Thoracic aorta (tissue), 2 donors: ENCODE data around the gene SAMD4A. TPM values are rescaled to one million over a fixed set of nuclear protein-coding genes. Genes with fewer than 3 reads are reported as not detected.

Experiments
- ATAC-seq: fragments of 150-250 bp; one replicate; pipeline ENCODE4 v1.8.0; 2017; ENCODE audit warnings: low read depth; ENCODE audit not compliant: insufficient number of reproducible peaks, low FRiP score
- DNase-seq: peaks from one replicate; pipeline ENCODE4 v3.0.0-alpha.2; 2020; ENCODE audit warnings: low spot score
- H3K27ac ChIP-seq, 2 donors: fragments of 200-600 bp; sonication (generic); 1 replicate in 1 of 2; 2 replicates in 1 of 2; pipeline ENCODE4 v1.5.1; 2016; ENCODE audit warnings: mild to moderate bottlenecking in 2 of 2, moderate library complexity in 2 of 2
- H3K27me3 ChIP-seq: fragments of 200-600 bp; sonication (generic); replicated peaks from 2 replicates; pipeline ENCODE4 v1.6.0; 2016; ENCODE audit warnings: mild to moderate bottlenecking; ENCODE audit not compliant: insufficient read depth
- H3K36me3 ChIP-seq: fragments of 200-600 bp; sonication (generic); one replicate; pipeline ENCODE4 v1.5.1; 2016
- H3K4me1 ChIP-seq, 2 donors: fragments of 200-600 bp; sonication (generic); 1 replicate in 1 of 2; 2 replicates in 1 of 2; pipeline versions ENCODE4 v1.5.1 to v1.6.0; 2016; ENCODE audit warnings: low read depth in 2 of 2, mild to moderate bottlenecking in 1 of 2; ENCODE audit not compliant: control insufficient read depth in 1 of 2
- H3K4me3 ChIP-seq: fragments of 200-600 bp; sonication (generic); 2 replicates; pipeline ENCODE4 v1.5.1; 2016; ENCODE audit warnings: mild to moderate bottlenecking
- H3K9me3 ChIP-seq: fragments of 200-600 bp; sonication (generic); 2 replicates; pipeline ENCODE4 v1.5.1; 2016
- CTCF ChIP-seq: fragments of 200-600 bp; sonication (generic); IDR thresholded peaks from one replicate; pipeline ENCODE4 v1.5.1; 2019; ENCODE audit warnings: antibody characterized with exemption
- total RNA-seq, 2 donors: library from RNA; depleted of rRNA; stranded (reverse); fragments of >200 nt; gene quantifications; one replicate each; pipeline versions ENCODE4 v1.1.0 to v1.2.3, GENCODE V29; 2016

SAMD4A gene
- total RNA-seq, 2 donors from 2014 or later = 142 to 172 TPM

- no peaks in the 10 kb centered on the region for H3K36me3 ChIP-seq
- TF ChIP-seq CTCF = no peak
Measured at GRCh38 chr14:54632452-54632851, 65.5 kb downstream of the SAMD4A start.

GRCh38 chr14:54633076-54633475, 66.1 kb downstream of the SAMD4A start:
- H3K4me1 ChIP-seq = peaks cover 22 to 54% of the 10 kb centered on the region in 2 donors
- no peak for DNase-seq
- no peaks in the 10 kb centered on the region for H3K36me3 ChIP-seq
- no peak for ATAC-seq
- no peaks in the 10 kb centered on the region for H3K9me3 ChIP-seq
- TF ChIP-seq CTCF = no peak
- no peak overlapping the region for H3K27ac ChIP-seq
- H3K4me3 ChIP-seq = no peak overlapping the region
- no peaks in the 10 kb centered on the region for H3K27me3 ChIP-seq

More at GRCh38 chr14:54632452-54632851, 65.5 kb downstream of the SAMD4A start:
- Histone ChIP-seq H3K27ac (no peak overlapping the region), H3K27me3 (no peaks in the 10 kb centered on the region), H3K4me1 (peaks cover 20 to 54% of the 10 kb centered on the region in 2 donors), H3K9me3 (no peaks in the 10 kb centered on the region), H3K4me3 (no peak overlapping the region)
- ATAC-seq (no peak), DNase-seq (no peak)

- H3K4me3 ChIP-seq = no peak overlapping the region
- no peaks in the 10 kb centered on the region for H3K36me3 ChIP-seq
- no peak overlapping the region for H3K27ac ChIP-seq
- no peak for ATAC-seq
- no peak for TF ChIP-seq CTCF
- DNase-seq = no peak
- no peaks in the 10 kb centered on the region for H3K27me3 ChIP-seq
- H3K4me1 ChIP-seq = peaks cover 21 to 58% of the 10 kb centered on the region in 2 donors
- H3K9me3 ChIP-seq = no peaks in the 10 kb centered on the region
Measured at GRCh38 chr14:54637270-54638134, 70.6 kb downstream of the SAMD4A start.

- TF ChIP-seq CTCF = no peak
Measured at GRCh38 chr14:54638135-54638446, 71.2 kb downstream of the SAMD4A start.

GRCh38 chr14:54639611-54640010, 72.7 kb downstream of the SAMD4A start:
- no peak overlapping the region for H3K27ac ChIP-seq
- no peak for TF ChIP-seq CTCF
- H3K9me3 ChIP-seq = no peaks in the 10 kb centered on the region
- H3K27me3 ChIP-seq = no peaks in the 10 kb centered on the region
- peaks cover 25 to 72% of the 10 kb centered on the region in 2 donors for H3K4me1 ChIP-seq
- H3K4me3 ChIP-seq = no peak overlapping the region
- DNase-seq (no peak), ATAC-seq (no peak)
- H3K36me3 ChIP-seq = no peaks in the 10 kb centered on the region

More at GRCh38 chr14:54638135-54638446, 71.2 kb downstream of the SAMD4A start:
- Histone ChIP-seq H3K9me3 (no peaks in the 10 kb centered on the region), H3K4me3 (no peak overlapping the region), H3K36me3 (no peaks in the 10 kb centered on the region), H3K27me3 (no peaks in the 10 kb centered on the region), H3K27ac (no peak overlapping the region), H3K4me1 (peaks cover 21 to 64% of the 10 kb centered on the region in 2 donors)
- ATAC-seq (no peak), DNase-seq (no peak)
